H1 (cell line): ENCODE results near the gene IFNAR2. TPM values are rescaled to one million over a fixed set of nuclear protein-coding genes. Genes with fewer than 3 reads are reported as not detected.

ENCODE experiments used
- CTCF ChIA-PET: fragments of 300-600 bp; sonication (Branson Sonifier 250); formaldehyde crosslinking; loops from one replicate; lab custom pipeline; 2021; ENCODE audit not compliant: partially characterized antibody; lab: Charles Lee
- POLR2A ChIA-PET: fragments of 300-600 bp; sonication (Branson Sonifier 250); formaldehyde crosslinking; loops from one replicate; lab custom pipeline; 2021; ENCODE audit warnings: inconsistent platforms; ENCODE audit not compliant: partially characterized antibody; lab: Charles Lee
- DNase-seq, 2 experiments: peaks; one replicate each; pipeline versions ENCODE4 v3.0.0 to v3.0.0-alpha.2; 2010 to 2022; ENCODE audit warnings: low spot score in 2 of 2, low read depth in 1 of 2, mixed read lengths in 1 of 2
- FAIRE-seq: peaks from 2 replicates; lab custom pipeline; 2011; peaks lifted over from hg19 to GRCh38; lab: Jason Lieb, UNC
- H2AFZ ChIP-seq: 2 replicates; pipeline ENCODE4 v1.8.1; 2012; ENCODE audit warnings: low read length, inconsistent platforms
- H2AK5ac ChIP-seq: 2 replicates; pipeline ENCODE4 v1.6.1; 2013; ENCODE audit warnings: low read depth, low read length
- H2BK120ac ChIP-seq: replicated peaks from 2 replicates; pipeline ENCODE3; 2013; ENCODE audit warnings: low read depth, low read length, inconsistent platforms
- H2BK12ac ChIP-seq: 2 replicates; pipeline ENCODE4 v1.6.1; 2013; ENCODE audit warnings: low read depth, low read length
- H2BK15ac ChIP-seq: 2 replicates; pipeline ENCODE4 v1.6.1; 2013; ENCODE audit warnings: low read length
- H2BK20ac ChIP-seq: 2 replicates; pipeline ENCODE4 v1.6.1; 2013; ENCODE audit warnings: low read length
- H2BK5ac ChIP-seq: 2 replicates; pipeline ENCODE4 v1.6.1; 2013; ENCODE audit warnings: low read depth, low read length
- H3K14ac ChIP-seq: 2 replicates; pipeline ENCODE4 v1.6.1; 2013; ENCODE audit warnings: inconsistent platforms; ENCODE audit not compliant: insufficient read length
- H3K18ac ChIP-seq: 2 replicates; pipeline ENCODE4 v1.6.1; 2013; ENCODE audit warnings: low read length; ENCODE audit errors: extremely low read depth
- H3K23ac ChIP-seq: 2 replicates; pipeline ENCODE4 v1.6.1; 2013; ENCODE audit warnings: inconsistent platforms; ENCODE audit not compliant: insufficient read length
- H3K23me2 ChIP-seq: 2 replicates; pipeline ENCODE4 v1.6.1; 2013; ENCODE audit warnings: low read depth, low read length
- H3K27ac ChIP-seq: 2 replicates; pipeline ENCODE4 v1.6.1; 2011; ENCODE audit warnings: low read depth, low read length, inconsistent platforms
- H3K27me3 ChIP-seq, 4 experiments: replicated peaks in 1 of 4; 1 replicate in 1 of 4; 2 replicates in 3 of 4; pipeline versions ENCODE4 v1.6.1 to v1.8.1; 2011 to 2013; ENCODE audit warnings: low read length in 3 of 4, mild to moderate bottlenecking in 3 of 4, inconsistent platforms in 2 of 4, mixed read lengths in 2 of 4, moderate library complexity in 1 of 4; ENCODE audit not compliant: control insufficient read depth in 3 of 4, insufficient read depth in 3 of 4; ENCODE audit errors: extremely low read depth in 1 of 4
- H3K36me3 ChIP-seq, 4 experiments: 2 replicates each; pipeline versions ENCODE4 v1.6.1 to v1.8.1; 2011 to 2013; ENCODE audit warnings: mild to moderate bottlenecking in 4 of 4, low read length in 3 of 4, moderate library complexity in 2 of 4, control low read depth in 1 of 4, inconsistent platforms in 1 of 4; ENCODE audit not compliant: insufficient read depth in 4 of 4, control insufficient read depth in 2 of 4
- H3K4ac ChIP-seq: replicated peaks from 2 replicates; pipeline ENCODE3; 2013; ENCODE audit warnings: low read length, low read depth, mixed read lengths, inconsistent platforms; ENCODE audit not compliant: insufficient read length
- H3K4me1 ChIP-seq, 4 experiments: replicated peaks in 1 of 4; 1 replicate in 1 of 4; 2 replicates in 3 of 4; pipeline versions ENCODE4 v1.6.1 to v1.8.1; 2011 to 2013; ENCODE audit warnings: low read length in 3 of 4, inconsistent platforms in 2 of 4, mixed read lengths in 1 of 4; ENCODE audit not compliant: insufficient read depth in 4 of 4, control insufficient read depth in 3 of 4
- H3K4me2 ChIP-seq, 2 experiments: 2 replicates each; pipeline versions ENCODE4 v1.6.1 to v1.8.1; 2011 to 2013; ENCODE audit warnings: low read depth in 2 of 2, low read length in 2 of 2, control low read depth in 1 of 2, inconsistent platforms in 1 of 2, mild to moderate bottlenecking in 1 of 2; ENCODE audit not compliant: insufficient read depth in 1 of 2
- H3K4me3 ChIP-seq, 4 experiments: fragments of 200-600, 300-600 bp in 1 of 4; sonication (generic), shearing (Covaris generic), sonication (Bioruptor Twin) in 1 of 4; 2 replicates each; pipeline versions ENCODE4 v1.5.1 to v1.8.1; 2011 to 2016; ENCODE audit warnings: low read length in 4 of 4, low read depth in 3 of 4, control low read depth in 2 of 4, inconsistent platforms in 2 of 4, mild to moderate bottlenecking in 2 of 4, mixed read lengths in 1 of 4, moderate library complexity in 1 of 4; ENCODE audit not compliant: insufficient read depth in 2 of 4; ENCODE audit errors: extremely low read depth in 1 of 4
- H3K56ac ChIP-seq: replicated peaks from 2 replicates; pipeline ENCODE3; 2013; ENCODE audit warnings: low read depth, mild to moderate bottlenecking, mixed read lengths, low read length, inconsistent platforms; ENCODE audit not compliant: insufficient read length
- H3K79me1 ChIP-seq: 2 replicates; pipeline ENCODE4 v1.6.1; 2013; ENCODE audit warnings: low read depth, low read length, control low read depth
- H3K79me2 ChIP-seq, 2 experiments: 2 replicates each; pipeline versions ENCODE4 v1.6.1 to v1.8.1; 2012 to 2013; ENCODE audit warnings: low read length in 2 of 2, mild to moderate bottlenecking in 2 of 2, inconsistent platforms in 1 of 2; ENCODE audit not compliant: insufficient read depth in 2 of 2, control insufficient read depth in 1 of 2
- H3K9ac ChIP-seq, 4 experiments: replicated peaks in 1 of 4; 1 replicate in 1 of 4; 2 replicates in 3 of 4; pipeline versions ENCODE4 v1.6.1 to v1.8.1; 2011 to 2013; ENCODE audit warnings: low read depth in 3 of 4, low read length in 3 of 4, control low read depth in 2 of 4, mild to moderate bottlenecking in 2 of 4, moderate library complexity in 2 of 4, inconsistent platforms in 1 of 4; ENCODE audit errors: extremely low read depth in 1 of 4
- H3K9me3 ChIP-seq, 2 experiments: 2 replicates each; pipeline versions ENCODE4 v1.6.1 to v1.8.1; 2012 to 2013; ENCODE audit warnings: mild to moderate bottlenecking in 2 of 2, moderate library complexity in 2 of 2, control low read depth in 1 of 2, inconsistent platforms in 1 of 2, low read depth in 1 of 2, low read length in 1 of 2, mixed read lengths in 1 of 2; ENCODE audit not compliant: insufficient read depth in 2 of 2
- H4K20me1 ChIP-seq, 2 experiments: replicated peaks in 1 of 2; 2 replicates each; pipeline versions ENCODE3 to v1.8.1; 2011 to 2013; ENCODE audit warnings: inconsistent platforms in 2 of 2, low read length in 2 of 2, mild to moderate bottlenecking in 1 of 2; ENCODE audit not compliant: insufficient read depth in 2 of 2, control insufficient read depth in 1 of 2
- H4K5ac ChIP-seq: 2 replicates; pipeline ENCODE4 v1.6.1; 2013; ENCODE audit warnings: low read length, low read depth, mixed read lengths, inconsistent platforms; ENCODE audit not compliant: insufficient read length
- H4K8ac ChIP-seq: 2 replicates; pipeline ENCODE4 v1.8.0; 2013; ENCODE audit warnings: mild to moderate bottlenecking, moderate library complexity, low read length, inconsistent platforms; ENCODE audit not compliant: insufficient read depth; ENCODE audit errors: extremely low read depth
- H4K91ac ChIP-seq: replicated peaks from 2 replicates; pipeline ENCODE3; 2013; ENCODE audit warnings: low read length, mixed read lengths, inconsistent platforms; ENCODE audit not compliant: insufficient read length
- CREB1 ChIP-seq: IDR thresholded peaks from 2 replicates; pipeline ENCODE4 v1.6.1; 2012; ENCODE audit warnings: inconsistent platforms
- MAFK ChIP-seq: IDR thresholded peaks from 2 replicates; pipeline ENCODE4 v1.6.1; 2012; ENCODE audit warnings: low read depth, mild to moderate bottlenecking, improper control_type of control experiment, low read length
- RBBP5 ChIP-seq: IDR thresholded peaks from 2 replicates; pipeline ENCODE4 v1.7.1; 2012; ENCODE audit warnings: low read depth, mild to moderate bottlenecking, inconsistent platforms, low read length, moderate library complexity, borderline replicate concordance
- SUZ12 ChIP-seq: fragments of 200-600 bp; sonication (generic); IDR thresholded peaks from 2 replicates; pipeline ENCODE4 v1.6.1; 2012; ENCODE audit warnings: mild to moderate bottlenecking, inconsistent platforms, low read length, moderate library complexity, mixed read lengths
- TAF1 ChIP-seq: IDR thresholded peaks from 2 replicates; pipeline ENCODE4 v1.6.1; 2011; ENCODE audit warnings: mild to moderate bottlenecking, low read depth, low read length
- WGBS, 2 experiments: shearing (Covaris generic) in 1 of 2; methylation state at CpG; one replicate each; pipeline versions ENCODE4 v1.1.6 to v1.1.7; 2013 to 2015; ENCODE audit warnings: low lambda C conversion rate in 2 of 2, mixed read lengths in 2 of 2, inconsistent platforms in 1 of 2, low coverage in 1 of 2, missing lambda C conversion rate in 1 of 2; ENCODE audit not compliant: insufficient replicate concordance in 2 of 2, insufficient coverage in 1 of 2, insufficient read length in 1 of 2; ENCODE audit errors: extremely low coverage in 1 of 2, missing lambda C conversion rate in 1 of 2; 5-methylcytosine and 5-hydroxymethylcytosine counted together
- polyA plus RNA-seq, 7 experiments: library from polyadenylated mRNA; depleted of rRNA in 3 of 7; stranded (reverse) in 5 of 7; unstranded in 2 of 7; fragments of >200 nt in 5 of 7; fragments of 200-250 nt in 2 of 7; gene quantifications; 1 replicate in 5 of 7; 2 replicates in 1 of 7; 4 replicates in 1 of 7; pipeline versions ENCODE4 v1.2.1 to v1.2.3, GENCODE V29; 2011 to 2013; ENCODE audit warnings: missing spikeins in 2 of 7, mixed read lengths in 2 of 7
- total RNA-seq: library from RNA; stranded (reverse); fragmentation: NEBNext Ultra II Directional; extraction: Animal tissue kit (Norgen Biotek cat#: 25700); gene quantifications from 2 replicates; pipeline ENCODE4 v1.2.1, GENCODE V29; 2021

The IFNAR2 gene
- total and polyA plus RNA-seq, 2 of the 8 experiments (the other 6 are each of a cell fraction or from before 2014, with no cell fraction given): 12.2 to 16.1 TPM

DNA sequence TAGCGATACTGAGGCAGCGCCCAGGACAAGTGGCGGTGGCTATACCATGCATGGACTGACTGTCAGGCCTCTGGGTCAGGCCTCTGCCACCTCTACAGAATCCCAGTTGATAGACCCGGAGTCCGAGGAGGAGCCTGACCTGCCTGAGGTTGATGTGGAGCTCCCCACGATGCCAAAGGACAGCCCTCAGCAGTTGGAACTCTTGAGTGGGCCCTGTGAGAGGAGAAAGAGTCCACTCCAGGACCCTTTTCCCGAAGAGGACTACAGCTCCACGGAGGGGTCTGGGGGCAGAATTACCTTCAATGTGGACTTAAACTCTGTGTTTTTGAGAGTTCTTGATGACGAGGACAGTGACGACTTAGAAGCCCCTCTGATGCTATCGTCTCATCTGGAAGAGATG, 33.2 kb downstream of the IFNAR2 start:
- H2AFZ ChIP-seq: no peak overlapping the region
- H4K20me1 ChIP-seq: peaks cover 0 to 2% of the 10 kb centered on the region in 2 experiments
- DNase-seq (no peak), FAIRE-seq (no peak)
- no peak overlapping the region for H3K27ac ChIP-seq
- H3K36me3 ChIP-seq: peaks cover 0 to 10% (median 3%) of the 10 kb centered on the region in 4 experiments; a peak in 3 of 8 replicates
- no peak overlapping the region for H4K91ac ChIP-seq
- no peak overlapping the region for H3K14ac ChIP-seq
- H4K5ac ChIP-seq: no peak overlapping the region
- no peak overlapping the region for H3K4ac ChIP-seq
- H2BK20ac ChIP-seq: no peak overlapping the region
- no peak overlapping the region for H2BK120ac ChIP-seq
- no peaks in the 10 kb centered on the region for H3K79me1 ChIP-seq
- H3K23me2 ChIP-seq: peaks cover 7% of the 10 kb centered on the region; the same call in 1 of the 2 replicates
- ChIA-PET CTCF (interaction anchor here (2.0 kb wide), 1 partner anchor 63 kb away, joined by 5 read pairs; no protein-coding TSS in a partner anchor), POLR2A (interaction anchor here (0.6 to 1.7 kb wide), 3 partner anchors 10 to 230 kb away, joined by 3 to 4 read pairs (median 3); no protein-coding TSS in a partner anchor)
- H2AK5ac ChIP-seq: no peak overlapping the region
- H3K4me1 ChIP-seq: peaks cover 0 to 4% (median under 1%) of the 10 kb centered on the region in 4 experiments; a peak in 3 of 7 replicates
- no peak overlapping the region for H2BK5ac ChIP-seq
- H3K27me3 ChIP-seq: no peaks in the 10 kb centered on the region; a peak in 1 of 7 replicates
- H3K23ac ChIP-seq: no peak overlapping the region
- no peak overlapping the region for H3K56ac ChIP-seq
- H2BK12ac ChIP-seq: no peak overlapping the region
- H3K4me3 ChIP-seq: no peak overlapping the region
- H3K9me3 ChIP-seq: no peaks in the 10 kb centered on the region
- H3K18ac ChIP-seq: no peak overlapping the region
- no peak overlapping the region for H2BK15ac ChIP-seq
- 92% methylated on average over 11 of the region's 11 CpGs; no CpG with 5 or more reads in 1 of the 2 experiments for WGBS, 2 experiments
- no peak overlapping the region for H3K9ac ChIP-seq
- H3K79me2 ChIP-seq: no peaks in the 10 kb centered on the region
- H4K8ac ChIP-seq: no peak overlapping the region
- H3K4me2 ChIP-seq: no peak overlapping the region
- no peak for TF ChIP-seq SUZ12
- no peak for TF ChIP-seq MAFK
- no peak for TF ChIP-seq RBBP5
- no peak for TF ChIP-seq TAF1
- TF ChIP-seq CREB1: no peak
